CD4-positive, CD25-positive, alpha-beta regulatory T cell (primary cell): ENCODE data around the gene SYCP2. TPM values are rescaled to one million over a fixed set of nuclear protein-coding genes. Genes with fewer than 3 reads are reported as not detected.

ENCODE experiments used
- ATAC-seq, 2 donors: fragments of 150-1000 bp; cut with Tn5 transposase; one replicate each; pipeline ENCODE4 v1.10.0; 2021; ENCODE audit warnings: low read depth in 2 of 2, moderate number of reproducible peaks in 2 of 2, moderate library complexity in 1 of 2
- DNase-seq, 3 donors: peaks; one replicate each; pipeline versions ENCODE4 v3.0.0 to v3.0.0-alpha.2; 2012 to 2022; ENCODE audit warnings: mixed read lengths in 1 of 3
- H3K27ac ChIP-seq: one replicate; pipeline ENCODE4 v1.7.0; 2013; ENCODE audit warnings: mild to moderate bottlenecking, low read length; ENCODE audit not compliant: insufficient read depth, poor library complexity, severe bottlenecking
- H3K27me3 ChIP-seq: one replicate; pipeline ENCODE4 v1.7.0; 2013; ENCODE audit warnings: low read length; ENCODE audit not compliant: control insufficient read depth, insufficient read depth
- H3K36me3 ChIP-seq: one replicate; pipeline ENCODE4 v1.7.0; 2013; ENCODE audit warnings: mild to moderate bottlenecking, low read length, moderate library complexity; ENCODE audit not compliant: control insufficient read depth, insufficient read depth
- H3K4me1 ChIP-seq: 2 replicates; pipeline ENCODE4 v1.7.0; 2013; ENCODE audit warnings: mild to moderate bottlenecking, low read length; ENCODE audit not compliant: insufficient read depth, control insufficient read depth, poor library complexity, severe bottlenecking
- H3K4me3 ChIP-seq: one replicate; pipeline ENCODE4 v1.7.0; 2013; ENCODE audit warnings: low read depth, mild to moderate bottlenecking, low read length, moderate library complexity
- H3K9me3 ChIP-seq, 2 experiments: 1 replicate in 1 of 2; 2 replicates in 1 of 2; pipeline ENCODE4 v1.7.0; 2013; ENCODE audit warnings: low read length in 2 of 2, mild to moderate bottlenecking in 1 of 2, moderate library complexity in 1 of 2; ENCODE audit not compliant: control insufficient read depth in 2 of 2
- H3K27ac Mint-ChIP-seq, 3 donors: one replicate each; pipeline ENCODE4 v1.8.0; 2020 to 2022; ENCODE audit warnings: mild to moderate bottlenecking in 3 of 3, mixed read lengths in 3 of 3, moderate library complexity in 2 of 3
- H3K27me3 Mint-ChIP-seq: one replicate; pipeline ENCODE4 v1.8.0; 2022; ENCODE audit warnings: mild to moderate bottlenecking, mixed read lengths
- H3K36me3 Mint-ChIP-seq: one replicate; pipeline ENCODE4 v1.8.0; 2020; ENCODE audit warnings: mixed read lengths
- H3K4me1 Mint-ChIP-seq, 4 donors: one replicate each; pipeline ENCODE4 v1.8.0; 2020 to 2022; ENCODE audit warnings: mixed read lengths in 4 of 4, mild to moderate bottlenecking in 1 of 4
- H3K4me3 Mint-ChIP-seq, 4 donors: one replicate each; pipeline ENCODE4 v1.8.0; 2020 to 2022; ENCODE audit warnings: mild to moderate bottlenecking in 4 of 4, mixed read lengths in 4 of 4, moderate library complexity in 3 of 4
- H3K9me3 Mint-ChIP-seq, 7 donors: one replicate each; pipeline ENCODE4 v1.8.0; 2020 to 2022; ENCODE audit warnings: mixed read lengths in 7 of 7, mild to moderate bottlenecking in 3 of 7, moderate library complexity in 2 of 7
- polyA plus RNA-seq, 4 donors: library from polyadenylated mRNA; unstranded; fragments of 300-500 nt; fragmentation: Illumina TruSeq; gene quantifications; one replicate each; pipeline ENCODE4 v1.2.3, GENCODE V29; 2021
- total RNA-seq: library from RNA; stranded (reverse); gene quantifications from one replicate; pipeline ENCODE4 v1.2.3, GENCODE V29; 2022

The SYCP2 gene
- total and polyA plus RNA-seq, 5 donors from 2014 or later = 0.32 to 9.1 (median 1.2) TPM

GRCh38 chr20:59940956-59941294, 7.5 kb upstream of the SYCP2 start:
- peaks cover 35 to 60% (median 49%) of the 10 kb centered on the region in 4 donors for H3K4me1 Mint-ChIP-seq
- Histone ChIP-seq H3K4me1 (peaks cover 49% of the 10 kb centered on the region), H3K4me3 (peak overlapping the region; percentile 94), H3K27ac (peak overlapping the region; percentile 79), H3K36me3 (peaks cover 26% of the 10 kb centered on the region), H3K9me3 (no peaks in the 10 kb centered on the region), H3K27me3 (no peaks in the 10 kb centered on the region)
- peaks cover 9% of the 10 kb centered on the region for H3K36me3 Mint-ChIP-seq
- peak overlapping the region; percentile 95 to 99 (median 98) for H3K4me3 Mint-ChIP-seq
- H3K27ac Mint-ChIP-seq = peak overlapping the region; percentile 96 to 99 (median 98)
- no peaks in the 10 kb centered on the region for H3K9me3 Mint-ChIP-seq
- DNase-seq (no peak), ATAC-seq (no peak)
- no peaks in the 10 kb centered on the region for H3K27me3 Mint-ChIP-seq

- Histone ChIP-seq H3K4me3 (peak within 1 kb of the TSS; percentile 94), H3K36me3 (peaks cover 26% of the 10 kb centered on the region), H3K9me3 (no peaks in the 10 kb centered on the region), H3K27me3 (no peaks in the 10 kb centered on the region), H3K4me1 (peaks cover 49% of the 10 kb centered on the region), H3K27ac (peak within 1 kb of the TSS; percentile 79)
- H3K27me3 Mint-ChIP-seq = no peaks in the 10 kb centered on the region
- H3K9me3 Mint-ChIP-seq = no peaks in the 10 kb centered on the region
- peaks cover 9% of the 10 kb centered on the region for H3K36me3 Mint-ChIP-seq
- peak within 1 kb of the TSS; percentile 96 to 99 (median 98) for H3K27ac Mint-ChIP-seq
- H3K4me3 Mint-ChIP-seq = peak within 1 kb of the TSS; percentile 95 to 99 (median 98)
- peaks cover 39 to 60% (median 49%) of the 10 kb centered on the region in 4 donors for H3K4me1 Mint-ChIP-seq
- DNase-seq (peak; percentile 83 to 94 (median 87)), ATAC-seq (peak; percentile 97)
Measured at GRCh38 chr20:59940129-59940955, 6.9 kb upstream of the SYCP2 start, which contains the start of the genes FAM217B and PPP1R3D. FAM217B (plus strand) TSS chr20:59940389; CDS start chr20:59943944, 3,555 bp downstream. PPP1R3D (minus strand) TSS chr20:59940305; CDS start chr20:59939931, 374 bp downstream.

GRCh38 chr20:59939879-59940128, 6.4 kb upstream of the SYCP2 start:
- DNase-seq = no peak
- Mint-ChIP-seq H3K4me1 (peaks cover 39 to 62% (median 51%) of the 10 kb centered on the region in 4 donors), H3K27ac (peak overlapping the region; percentile 52 to 98 (median 79)), H3K9me3 (no peaks in the 10 kb centered on the region), H3K36me3 (peaks cover 8% of the 10 kb centered on the region), H3K4me3 (peak overlapping the region; percentile 95 to 99 (median 98)), H3K27me3 (no peaks in the 10 kb centered on the region)
- peak overlapping the region; percentile 76 for H3K4me3 ChIP-seq
- H3K27me3 ChIP-seq = no peaks in the 10 kb centered on the region
- peaks cover 22% of the 10 kb centered on the region for H3K36me3 ChIP-seq
- H3K9me3 ChIP-seq = no peaks in the 10 kb centered on the region
- H3K4me1 ChIP-seq = peaks cover 49% of the 10 kb centered on the region
- peak overlapping the region; percentile 79 for H3K27ac ChIP-seq
- peak in 1 of 2 donors; percentile 2 for ATAC-seq

- H3K4me1 ChIP-seq = peaks cover 49% of the 10 kb centered on the region
- H3K9me3 Mint-ChIP-seq = no peaks in the 10 kb centered on the region
- no peaks in the 10 kb centered on the region for H3K27me3 ChIP-seq
- no peaks in the 10 kb centered on the region for H3K27me3 Mint-ChIP-seq
- DNase-seq = no peak
- ATAC-seq = no peak
- peak overlapping the region; percentile 90 to 99 (median 94) for H3K4me3 Mint-ChIP-seq
- H3K27ac ChIP-seq = peak overlapping the region; percentile 79
- H3K27ac Mint-ChIP-seq = peak overlapping the region in 2 of 3 donors; percentile 90 to 98
- H3K36me3 Mint-ChIP-seq = peaks cover 3% of the 10 kb centered on the region
- peaks cover 16% of the 10 kb centered on the region for H3K36me3 ChIP-seq
- no peak overlapping the region for H3K4me3 ChIP-seq
- peaks cover 37 to 62% (median 51%) of the 10 kb centered on the region in 4 donors for H3K4me1 Mint-ChIP-seq
- H3K9me3 ChIP-seq = no peaks in the 10 kb centered on the region
Measured at GRCh38 chr20:59939052-59939878, 5.8 kb upstream of the SYCP2 start.

- H3K27me3 ChIP-seq = no peaks in the 10 kb centered on the region
- DNase-seq (no peak), ATAC-seq (no peak)
- H3K36me3 ChIP-seq = peaks cover 10% of the 10 kb centered on the region
- H3K4me1 Mint-ChIP-seq = peaks cover 37 to 62% (median 51%) of the 10 kb centered on the region in 4 donors
- H3K9me3 Mint-ChIP-seq = no peaks in the 10 kb centered on the region
- H3K27me3 Mint-ChIP-seq = no peaks in the 10 kb centered on the region
- no peak overlapping the region for H3K27ac ChIP-seq
- peak overlapping the region; percentile 82 to 90 (median 83) for H3K27ac Mint-ChIP-seq
- H3K9me3 ChIP-seq = no peaks in the 10 kb centered on the region
- peak overlapping the region; percentile 21 for H3K4me3 ChIP-seq
- no peaks in the 10 kb centered on the region for H3K36me3 Mint-ChIP-seq
- H3K4me3 Mint-ChIP-seq = peak overlapping the region; percentile 83 to 91 (median 90)
- peaks cover 55% of the 10 kb centered on the region for H3K4me1 ChIP-seq
Measured at GRCh38 chr20:59938696-59939051, 5.2 kb upstream of the SYCP2 start.

GRCh38 chr20:59938221-59938620, 4.8 kb upstream of the SYCP2 start:
- Histone ChIP-seq H3K4me1 (peaks cover 55% of the 10 kb centered on the region), H3K4me3 (peak overlapping the region; percentile 21), H3K36me3 (peaks cover 6% of the 10 kb centered on the region), H3K27me3 (no peaks in the 10 kb centered on the region), H3K27ac (no peak overlapping the region), H3K9me3 (no peaks in the 10 kb centered on the region)
- Mint-ChIP-seq H3K4me3 (peak overlapping the region; percentile 83 to 91 (median 90)), H3K27ac (peak overlapping the region; percentile 82 to 90 (median 83)), H3K27me3 (no peaks in the 10 kb centered on the region), H3K36me3 (no peaks in the 10 kb centered on the region), H3K4me1 (peaks cover 37 to 62% (median 51%) of the 10 kb centered on the region in 4 donors), H3K9me3 (no peaks in the 10 kb centered on the region)
- ATAC-seq (no peak), DNase-seq (no peak)

- peak overlapping the region in 2 of 3 donors; percentile 32 to 83 for H3K27ac Mint-ChIP-seq
- H3K27me3 Mint-ChIP-seq = no peaks in the 10 kb centered on the region
- no peaks in the 10 kb centered on the region for H3K36me3 Mint-ChIP-seq
- no peak for ATAC-seq
- DNase-seq = no peak
- H3K4me3 Mint-ChIP-seq = peak overlapping the region; percentile 6 to 83 (median 30)
- Histone ChIP-seq H3K4me1 (peaks cover 52% of the 10 kb centered on the region), H3K4me3 (no peak overlapping the region), H3K27ac (peak overlapping the region; percentile 19), H3K36me3 (no peaks in the 10 kb centered on the region), H3K27me3 (no peaks in the 10 kb centered on the region), H3K9me3 (no peaks in the 10 kb centered on the region)
- peaks cover 35 to 60% (median 45%) of the 10 kb centered on the region in 4 donors for H3K4me1 Mint-ChIP-seq
- no peaks in the 10 kb centered on the region for H3K9me3 Mint-ChIP-seq
Measured at GRCh38 chr20:59937150-59937549, 3.7 kb upstream of the SYCP2 start.
